ENCODE data around the gene CEACAM1. TPM values are rescaled to one million over a fixed set of nuclear protein-coding genes. Genes with fewer than 3 reads are reported as not detected.

Gene CEACAM1
- total RNA-seq, 1 donor = not detected

DNA sequence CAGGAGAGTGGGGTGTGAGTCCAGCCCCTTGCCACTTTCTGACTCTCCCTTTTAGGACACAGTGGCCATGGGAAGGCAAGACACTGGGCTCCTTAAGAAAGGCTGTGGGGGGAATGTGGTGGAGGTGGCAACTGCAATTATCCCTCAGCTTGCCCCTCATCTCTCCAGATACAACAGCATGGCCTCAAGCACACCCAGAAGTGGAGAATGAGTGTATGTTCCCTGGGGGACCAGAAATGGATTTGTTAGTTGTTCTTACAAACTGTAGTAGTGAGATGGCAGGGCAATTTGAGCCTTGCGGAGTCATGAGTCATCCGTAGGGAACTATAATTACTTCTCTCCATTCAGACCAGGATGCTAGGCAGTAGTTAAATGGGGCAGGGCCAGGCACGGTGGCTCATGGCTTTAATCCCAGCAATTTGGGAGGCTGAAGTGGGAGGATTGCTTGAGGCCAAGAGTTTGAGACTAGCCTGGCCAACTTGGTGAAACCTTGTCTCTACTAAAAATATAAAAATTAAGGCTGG, 59.9 kb downstream of the CEACAM1 start:
- Histone ChIP-seq H3K4me3 (ENCODE audit: insufficient read depth, low read length) (no peak overlapping the region), H3K4me2 (ENCODE audit: insufficient read depth, low read length) (peak overlapping the region; percentile 49), H3K27me3 (ENCODE audit: insufficient read depth, low read length) (peaks cover 48% of the 10 kb centered on the region), H3K79me2 (ENCODE audit: insufficient read depth, low read length) (no peaks in the 10 kb centered on the region), H4K20me1 (ENCODE audit: insufficient read depth, low read length) (peaks cover 41% of the 10 kb centered on the region), H2AFZ (ENCODE audit: low read length) (no peak overlapping the region), H3K4me1 (ENCODE audit: insufficient read depth, low read length) (peaks cover 17% of the 10 kb centered on the region), H3K27ac (ENCODE audit: low read depth, low read length) (no peak overlapping the region), H3K36me3 (ENCODE audit: insufficient read depth, low read length) (no peaks in the 10 kb centered on the region), H3K9me3 (ENCODE audit: low read depth, low read length) (no peaks in the 10 kb centered on the region)
- DNase-seq (ENCODE audit: insufficient read length, low spot score, missing footprints) = peak; percentile 95
- no peak for TF ChIP-seq CTCF (IDR thresholded peaks at IDR 0.05; ENCODE audit: extremely low read depth, low read depth, low read length)

DNA sequence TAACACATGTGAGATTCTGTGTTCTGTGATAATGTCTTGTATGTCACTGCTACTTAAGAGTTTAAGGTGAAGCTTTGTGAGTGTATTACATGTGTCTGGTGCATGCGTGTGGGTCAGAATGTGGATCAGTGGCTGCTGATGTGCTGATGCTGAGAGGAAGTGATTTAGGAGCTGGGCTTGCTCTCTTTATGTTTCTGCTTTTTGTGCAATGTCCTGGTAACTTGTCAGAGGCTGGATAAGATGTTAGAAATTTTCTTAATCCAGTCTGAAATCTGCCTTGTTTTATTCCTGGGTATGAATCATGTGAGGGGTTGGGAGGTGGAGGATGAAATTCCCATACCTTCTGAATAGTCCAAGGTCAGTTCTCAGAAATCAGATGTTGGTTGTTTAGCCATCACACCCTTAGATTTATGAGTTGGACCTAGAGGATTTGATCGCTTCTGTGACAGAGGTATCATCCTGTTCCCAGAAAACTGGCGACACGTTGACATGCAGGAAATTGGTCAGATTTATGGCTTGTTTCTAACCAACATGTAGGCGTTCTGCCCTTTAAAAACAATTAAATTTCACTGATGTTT, 61.0 kb downstream of the CEACAM1 start:
- Histone ChIP-seq H2AFZ (ENCODE audit: low read length) (no peak overlapping the region), H3K4me2 (ENCODE audit: insufficient read depth, low read length) (peak overlapping the region; percentile 5), H3K4me1 (ENCODE audit: insufficient read depth, low read length) (peaks cover 17% of the 10 kb centered on the region), H3K79me2 (ENCODE audit: insufficient read depth, low read length) (no peaks in the 10 kb centered on the region), H3K27ac (ENCODE audit: low read depth, low read length) (no peak overlapping the region), H4K20me1 (ENCODE audit: insufficient read depth, low read length) (peaks cover 33% of the 10 kb centered on the region), H3K4me3 (ENCODE audit: insufficient read depth, low read length) (no peak overlapping the region), H3K27me3 (ENCODE audit: insufficient read depth, low read length) (peaks cover 38% of the 10 kb centered on the region), H3K36me3 (ENCODE audit: insufficient read depth, low read length) (no peaks in the 10 kb centered on the region), H3K9me3 (ENCODE audit: low read depth, low read length) (no peaks in the 10 kb centered on the region)
- TF ChIP-seq CTCF (IDR thresholded peaks at IDR 0.05; ENCODE audit: extremely low read depth, low read depth, low read length) = no peak
- peak; percentile 74 for DNase-seq (ENCODE audit: insufficient read length, low spot score, missing footprints)

GRCh38 chr19:42466521-42467182, 61.6 kb downstream of the CEACAM1 start:
- no peaks in the 10 kb centered on the region for H3K79me2 ChIP-seq (ENCODE audit: insufficient read depth, low read length)
- DNase-seq (ENCODE audit: insufficient read length, low spot score, missing footprints) = peak; percentile 39
- H3K9me3 ChIP-seq (ENCODE audit: low read depth, low read length) = no peaks in the 10 kb centered on the region
- H2AFZ ChIP-seq (ENCODE audit: low read length) = no peak overlapping the region
- H3K27ac ChIP-seq (ENCODE audit: low read depth, low read length) = no peak overlapping the region
- peaks cover 30% of the 10 kb centered on the region for H4K20me1 ChIP-seq (ENCODE audit: insufficient read depth, low read length)
- H3K4me2 ChIP-seq (ENCODE audit: insufficient read depth, low read length) = peak overlapping the region; percentile 5
- peaks cover 17% of the 10 kb centered on the region for H3K4me1 ChIP-seq (ENCODE audit: insufficient read depth, low read length)
- no peak overlapping the region for H3K4me3 ChIP-seq (ENCODE audit: insufficient read depth, low read length)
- H3K36me3 ChIP-seq (ENCODE audit: insufficient read depth, low read length) = no peaks in the 10 kb centered on the region
- TF ChIP-seq CTCF (IDR thresholded peaks at IDR 0.05; ENCODE audit: extremely low read depth, low read depth, low read length) = no peak
- H3K27me3 ChIP-seq (ENCODE audit: insufficient read depth, low read length) = peaks cover 33% of the 10 kb centered on the region

DNA sequence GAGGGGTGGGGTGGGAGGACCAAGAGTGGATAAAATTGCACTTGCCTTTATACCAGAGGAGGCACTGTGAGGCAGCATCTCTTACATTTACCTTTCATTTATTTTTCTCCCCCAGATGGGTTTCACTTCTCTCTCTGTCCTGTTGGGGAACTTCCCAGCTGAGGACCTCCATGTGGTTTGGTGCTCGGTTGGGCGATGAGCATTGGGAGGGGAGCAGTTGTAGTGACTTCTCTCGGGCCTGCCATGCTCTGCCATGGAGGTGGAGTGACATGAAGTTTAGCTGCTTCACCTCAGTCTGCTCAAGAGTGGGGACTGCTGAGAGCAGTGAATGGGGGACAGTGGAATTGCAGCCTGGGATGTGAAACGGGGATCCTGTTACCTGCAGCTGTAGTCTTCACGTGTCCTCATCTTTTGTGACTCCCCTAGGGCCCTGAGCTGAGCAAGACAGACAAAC, 62.4 kb downstream of the CEACAM1 start:
- Histone ChIP-seq H4K20me1 (ENCODE audit: insufficient read depth, low read length) (peaks cover 22% of the 10 kb centered on the region), H3K4me2 (ENCODE audit: insufficient read depth, low read length) (no peak overlapping the region), H3K36me3 (ENCODE audit: insufficient read depth, low read length) (no peaks in the 10 kb centered on the region), H3K79me2 (ENCODE audit: insufficient read depth, low read length) (no peaks in the 10 kb centered on the region), H3K27me3 (ENCODE audit: insufficient read depth, low read length) (peaks cover 25% of the 10 kb centered on the region), H3K4me1 (ENCODE audit: insufficient read depth, low read length) (peaks cover 17% of the 10 kb centered on the region), H3K9me3 (ENCODE audit: low read depth, low read length) (no peaks in the 10 kb centered on the region), H3K27ac (ENCODE audit: low read depth, low read length) (no peak overlapping the region), H2AFZ (ENCODE audit: low read length) (no peak overlapping the region), H3K4me3 (ENCODE audit: insufficient read depth, low read length) (no peak overlapping the region)
- no peak for DNase-seq (ENCODE audit: insufficient read length, low spot score, missing footprints)
- no peak for TF ChIP-seq CTCF (IDR thresholded peaks at IDR 0.05; ENCODE audit: extremely low read depth, low read depth, low read length)
